ENCODE measurements around the gene KCTD6.

DNA sequence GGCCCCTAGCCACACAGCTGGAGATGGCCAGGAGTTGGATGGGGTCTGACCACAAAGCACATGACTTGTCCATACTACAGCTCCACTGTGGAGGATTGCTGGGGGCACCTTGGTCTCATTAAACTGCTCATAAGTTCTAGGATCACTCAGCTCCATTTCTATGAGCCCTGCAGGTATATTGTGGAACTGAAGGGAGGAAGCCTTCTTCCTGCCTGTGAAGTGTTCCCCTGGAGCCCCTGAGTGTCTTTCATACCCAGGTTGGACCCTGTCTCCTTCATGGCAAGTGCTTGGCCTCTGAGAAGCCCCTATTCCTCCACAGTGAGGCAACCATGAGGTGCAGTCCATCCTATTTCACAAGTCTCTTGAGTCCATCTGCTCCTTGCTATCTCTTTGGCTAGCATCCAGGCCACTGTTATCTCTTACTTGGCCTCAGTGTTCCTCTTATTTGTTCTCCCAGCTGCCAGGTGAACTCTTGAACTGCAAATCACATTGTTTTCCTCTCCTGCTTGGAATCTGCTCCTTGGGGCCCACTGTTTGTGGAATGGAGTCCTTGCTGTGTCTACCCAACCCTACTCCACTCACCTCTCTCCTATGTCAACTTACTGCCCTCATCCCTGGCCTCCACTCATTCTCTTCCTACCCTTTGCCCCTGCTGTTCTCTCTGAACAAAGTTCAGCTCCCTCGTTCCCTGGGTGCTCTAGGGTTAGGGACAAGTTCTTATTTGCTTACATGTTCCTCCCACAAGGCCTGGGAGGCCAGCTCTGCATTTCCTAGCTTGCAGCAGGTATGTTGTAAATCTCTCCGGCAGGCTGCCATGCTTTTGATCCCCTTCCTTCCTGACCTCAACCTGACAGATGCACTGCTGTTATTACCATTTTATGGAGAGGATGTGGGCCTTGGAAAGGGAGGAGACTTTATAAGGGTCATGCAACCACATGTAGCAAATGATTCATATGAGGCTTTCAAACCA lies 43.9 kb downstream of the KCTD6 start:
- no peak for TF ChIP-seq RORB (CRISPR knock-in tag; IDR thresholded peaks at IDR 0.05)
- TF ChIP-seq, protein P1, sequence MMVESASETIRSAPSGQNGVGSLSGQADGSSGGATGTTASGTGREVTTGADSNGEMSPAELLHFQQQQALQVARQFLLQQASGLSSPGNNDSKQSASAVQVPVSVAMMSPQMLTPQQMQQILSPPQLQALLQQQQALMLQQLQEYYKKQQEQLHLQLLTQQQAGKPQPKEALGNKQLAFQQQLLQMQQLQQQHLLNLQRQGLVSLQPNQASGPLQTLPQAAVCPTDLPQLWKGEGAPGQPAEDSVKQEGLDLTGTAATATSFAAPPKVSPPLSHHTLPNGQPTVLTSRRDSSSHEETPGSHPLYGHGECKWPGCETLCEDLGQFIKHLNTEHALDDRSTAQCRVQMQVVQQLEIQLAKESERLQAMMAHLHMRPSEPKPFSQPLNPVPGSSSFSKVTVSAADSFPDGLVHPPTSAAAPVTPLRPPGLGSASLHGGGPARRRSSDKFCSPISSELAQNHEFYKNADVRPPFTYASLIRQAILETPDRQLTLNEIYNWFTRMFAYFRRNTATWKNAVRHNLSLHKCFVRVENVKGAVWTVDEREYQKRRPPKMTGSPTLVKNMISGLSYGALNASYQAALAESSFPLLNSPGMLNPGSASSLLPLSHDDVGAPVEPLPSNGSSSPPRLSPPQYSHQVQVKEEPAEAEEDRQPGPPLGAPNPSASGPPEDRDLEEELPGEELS (CRISPR knock-in tag; IDR thresholded peaks at IDR 0.05): no peak
- TF ChIP-seq, protein P2, sequence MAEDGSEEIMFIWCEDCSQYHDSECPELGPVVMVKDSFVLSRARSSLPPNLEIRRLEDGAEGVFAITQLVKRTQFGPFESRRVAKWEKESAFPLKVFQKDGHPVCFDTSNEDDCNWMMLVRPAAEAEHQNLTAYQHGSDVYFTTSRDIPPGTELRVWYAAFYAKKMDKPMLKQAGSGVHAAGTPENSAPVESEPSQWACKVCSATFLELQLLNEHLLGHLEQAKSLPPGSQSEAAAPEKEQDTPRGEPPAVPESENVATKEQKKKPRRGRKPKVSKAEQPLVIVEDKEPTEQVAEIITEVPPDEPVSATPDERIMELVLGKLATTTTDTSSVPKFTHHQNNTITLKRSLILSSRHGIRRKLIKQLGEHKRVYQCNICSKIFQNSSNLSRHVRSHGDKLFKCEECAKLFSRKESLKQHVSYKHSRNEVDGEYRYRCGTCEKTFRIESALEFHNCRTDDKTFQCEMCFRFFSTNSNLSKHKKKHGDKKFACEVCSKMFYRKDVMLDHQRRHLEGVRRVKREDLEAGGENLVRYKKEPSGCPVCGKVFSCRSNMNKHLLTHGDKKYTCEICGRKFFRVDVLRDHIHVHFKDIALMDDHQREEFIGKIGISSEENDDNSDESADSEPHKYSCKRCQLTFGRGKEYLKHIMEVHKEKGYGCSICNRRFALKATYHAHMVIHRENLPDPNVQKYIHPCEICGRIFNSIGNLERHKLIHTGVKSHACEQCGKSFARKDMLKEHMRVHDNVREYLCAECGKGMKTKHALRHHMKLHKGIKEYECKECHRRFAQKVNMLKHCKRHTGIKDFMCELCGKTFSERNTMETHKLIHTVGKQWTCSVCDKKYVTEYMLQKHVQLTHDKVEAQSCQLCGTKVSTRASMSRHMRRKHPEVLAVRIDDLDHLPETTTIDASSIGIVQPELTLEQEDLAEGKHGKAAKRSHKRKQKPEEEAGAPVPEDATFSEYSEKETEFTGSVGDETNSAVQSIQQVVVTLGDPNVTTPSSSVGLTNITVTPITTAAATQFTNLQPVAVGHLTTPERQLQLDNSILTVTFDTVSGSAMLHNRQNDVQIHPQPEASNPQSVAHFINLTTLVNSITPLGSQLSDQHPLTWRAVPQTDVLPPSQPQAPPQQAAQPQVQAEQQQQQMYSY (CRISPR knock-in tag; IDR thresholded peaks at IDR 0.05): no peak
- TF ChIP-seq SP1 (CRISPR knock-in tag; conservative IDR thresholded peaks at IDR 0.05): no peak
- TF ChIP-seq JUN (CRISPR knock-in tag; IDR thresholded peaks at IDR 0.05): no peak
- TF ChIP-seq, protein P3, sequence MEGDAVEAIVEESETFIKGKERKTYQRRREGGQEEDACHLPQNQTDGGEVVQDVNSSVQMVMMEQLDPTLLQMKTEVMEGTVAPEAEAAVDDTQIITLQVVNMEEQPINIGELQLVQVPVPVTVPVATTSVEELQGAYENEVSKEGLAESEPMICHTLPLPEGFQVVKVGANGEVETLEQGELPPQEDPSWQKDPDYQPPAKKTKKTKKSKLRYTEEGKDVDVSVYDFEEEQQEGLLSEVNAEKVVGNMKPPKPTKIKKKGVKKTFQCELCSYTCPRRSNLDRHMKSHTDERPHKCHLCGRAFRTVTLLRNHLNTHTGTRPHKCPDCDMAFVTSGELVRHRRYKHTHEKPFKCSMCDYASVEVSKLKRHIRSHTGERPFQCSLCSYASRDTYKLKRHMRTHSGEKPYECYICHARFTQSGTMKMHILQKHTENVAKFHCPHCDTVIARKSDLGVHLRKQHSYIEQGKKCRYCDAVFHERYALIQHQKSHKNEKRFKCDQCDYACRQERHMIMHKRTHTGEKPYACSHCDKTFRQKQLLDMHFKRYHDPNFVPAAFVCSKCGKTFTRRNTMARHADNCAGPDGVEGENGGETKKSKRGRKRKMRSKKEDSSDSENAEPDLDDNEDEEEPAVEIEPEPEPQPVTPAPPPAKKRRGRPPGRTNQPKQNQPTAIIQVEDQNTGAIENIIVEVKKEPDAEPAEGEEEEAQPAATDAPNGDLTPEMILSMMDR (IDR thresholded peaks at IDR 0.05): no peak
- TF ChIP-seq NFE2L1 (CRISPR knock-in tag; IDR thresholded peaks at IDR 0.05): no peak
